GM13976 (cell line): ENCODE measurements around the gene DPH2.

Source experiments
- DNase-seq: peaks from one replicate; pipeline ENCODE4 v3.0.0; 2012; ENCODE audit warnings: low spot score
- in situ Hi-C: fragments of 300-500 bp; cut with MboI; formaldehyde crosslinking; loops from one replicate; pipeline ENCODE4 v1.12.0; 2022; ENCODE audit warnings: low sequenced_read_pairs, mixed read lengths, inconsistent platforms; ENCODE audit not compliant: unreplicated experiment
- TF ChIP-seq, protein P1 (sequence below): IDR thresholded peaks from 2 replicates; pipeline ENCODE4 v1.5.1; 2012; ENCODE audit warnings: borderline replicate concordance, mild to moderate bottlenecking; ENCODE audit not compliant: insufficient read depth; ENCODE audit errors: extremely low read depth, missing control alignments, control extremely low read depth

The DPH2 gene

DNA sequence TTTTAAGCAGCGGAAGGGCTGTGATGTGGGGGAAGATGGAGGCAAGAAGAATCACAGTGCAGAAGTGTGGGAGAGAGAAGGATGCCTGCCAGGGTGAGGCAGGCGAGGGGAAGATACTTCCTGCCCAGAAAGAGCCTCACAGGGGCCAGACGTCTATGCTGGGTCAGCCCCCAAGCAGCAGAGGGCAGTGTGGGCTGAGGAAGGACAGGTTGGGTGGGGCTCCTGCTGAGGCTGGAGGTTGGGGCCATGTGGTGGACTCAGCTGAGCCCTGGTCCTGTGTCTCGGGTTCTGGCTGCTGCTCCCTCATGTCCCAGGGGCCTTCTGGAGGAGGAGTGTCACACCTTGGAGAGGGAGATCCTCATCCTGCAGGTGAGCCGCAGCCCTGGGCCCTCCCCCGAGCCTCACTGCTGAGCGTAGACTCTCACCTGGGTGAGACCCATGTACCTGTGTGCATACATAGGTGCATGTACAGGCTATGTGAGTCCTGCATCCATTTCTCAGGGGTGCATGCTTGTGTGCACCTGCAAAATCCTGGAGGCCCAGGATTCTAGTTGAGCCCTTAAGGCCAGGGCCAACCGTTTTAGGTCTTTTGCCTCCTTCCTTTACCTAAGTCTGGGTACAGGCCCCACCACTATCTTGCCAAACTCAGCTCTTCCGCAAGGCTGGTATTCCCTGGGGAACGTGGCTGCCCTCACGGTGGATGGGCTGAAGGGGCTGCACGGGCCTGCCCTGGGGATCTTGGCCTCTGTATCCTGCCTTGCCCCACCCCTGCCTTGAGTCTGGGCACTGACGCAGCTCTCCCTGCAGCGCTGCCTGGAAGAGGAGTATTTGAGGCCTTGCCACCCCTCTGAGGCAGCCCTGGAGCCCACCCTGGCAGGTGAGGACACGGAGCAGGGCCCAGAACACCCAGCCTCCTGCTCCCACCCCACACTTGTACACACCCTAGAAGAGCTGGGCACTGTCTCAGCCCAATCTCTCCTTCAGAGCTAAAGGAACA, 25.3 kb downstream of the DPH2 start:
- in situ Hi-C loops = no loop called here
- DNase-seq = peak; percentile 71

DNA sequence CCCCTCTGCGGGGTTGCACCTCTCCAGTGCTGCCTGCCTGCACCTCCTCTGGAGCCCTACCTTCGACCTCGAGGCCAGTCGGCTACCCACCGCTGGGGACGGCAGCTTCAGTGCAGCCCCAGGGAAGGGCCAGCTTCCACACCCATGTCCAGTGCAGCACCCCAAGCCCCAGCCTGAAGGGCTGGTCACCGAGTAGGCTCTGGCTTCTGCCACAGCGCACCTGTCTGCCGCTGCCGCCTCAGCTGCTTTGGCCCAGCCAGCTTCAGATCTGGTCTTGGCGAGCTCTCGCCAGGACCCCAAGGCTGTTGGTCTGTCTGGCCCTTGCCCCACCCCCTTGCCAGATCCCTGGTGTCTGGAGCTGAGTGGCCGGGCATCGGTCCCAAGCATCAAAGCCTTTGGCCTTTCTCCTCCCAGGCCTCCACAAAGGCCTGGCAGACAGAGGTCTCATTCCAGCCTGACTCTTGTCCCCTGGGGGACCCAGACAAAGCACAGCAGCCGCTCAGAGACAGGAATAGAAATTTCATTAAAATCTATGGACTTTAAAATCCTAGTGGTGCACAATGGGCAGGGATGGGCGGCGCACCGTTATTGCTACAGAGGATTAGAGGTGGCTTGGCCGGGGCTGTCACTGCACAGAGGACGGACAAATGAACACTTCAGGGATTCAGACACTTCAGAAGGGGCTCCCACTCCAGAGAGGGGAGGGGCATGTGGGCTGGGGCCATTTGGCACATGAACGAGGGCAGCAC, 26.3 kb downstream of the DPH2 start:
- in situ Hi-C loops = no loop called here
- no peak for DNase-seq
- TF ChIP-seq, protein P1, sequence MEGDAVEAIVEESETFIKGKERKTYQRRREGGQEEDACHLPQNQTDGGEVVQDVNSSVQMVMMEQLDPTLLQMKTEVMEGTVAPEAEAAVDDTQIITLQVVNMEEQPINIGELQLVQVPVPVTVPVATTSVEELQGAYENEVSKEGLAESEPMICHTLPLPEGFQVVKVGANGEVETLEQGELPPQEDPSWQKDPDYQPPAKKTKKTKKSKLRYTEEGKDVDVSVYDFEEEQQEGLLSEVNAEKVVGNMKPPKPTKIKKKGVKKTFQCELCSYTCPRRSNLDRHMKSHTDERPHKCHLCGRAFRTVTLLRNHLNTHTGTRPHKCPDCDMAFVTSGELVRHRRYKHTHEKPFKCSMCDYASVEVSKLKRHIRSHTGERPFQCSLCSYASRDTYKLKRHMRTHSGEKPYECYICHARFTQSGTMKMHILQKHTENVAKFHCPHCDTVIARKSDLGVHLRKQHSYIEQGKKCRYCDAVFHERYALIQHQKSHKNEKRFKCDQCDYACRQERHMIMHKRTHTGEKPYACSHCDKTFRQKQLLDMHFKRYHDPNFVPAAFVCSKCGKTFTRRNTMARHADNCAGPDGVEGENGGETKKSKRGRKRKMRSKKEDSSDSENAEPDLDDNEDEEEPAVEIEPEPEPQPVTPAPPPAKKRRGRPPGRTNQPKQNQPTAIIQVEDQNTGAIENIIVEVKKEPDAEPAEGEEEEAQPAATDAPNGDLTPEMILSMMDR = no peak

More for the DNA sequence above, 25.3 kb downstream of the DPH2 start:
- TF ChIP-seq, protein P1 = peak; percentile 26

DNA sequence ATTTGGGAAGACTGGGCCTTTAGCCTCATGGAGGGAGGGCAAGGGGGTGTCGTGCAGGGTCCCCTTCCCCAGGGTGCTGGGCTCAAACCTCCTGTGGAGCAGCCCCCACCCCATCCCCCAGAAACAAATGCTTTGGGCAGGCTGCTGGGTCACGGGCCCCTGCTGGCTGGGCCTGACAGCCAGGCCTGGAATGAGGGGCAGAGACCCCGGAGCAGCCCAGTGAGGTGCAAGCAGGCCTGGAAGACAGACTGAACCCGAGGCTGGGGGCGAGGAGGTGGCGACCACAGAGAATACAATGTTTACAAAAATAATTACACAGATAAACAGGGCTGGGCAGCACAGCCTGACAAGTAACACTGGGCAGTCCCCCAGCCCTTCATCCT, 26.9 kb downstream of the DPH2 start:
- in situ Hi-C loops = no loop called here
- DNase-seq = no peak
- TF ChIP-seq, protein P1 = no peak

DNA sequence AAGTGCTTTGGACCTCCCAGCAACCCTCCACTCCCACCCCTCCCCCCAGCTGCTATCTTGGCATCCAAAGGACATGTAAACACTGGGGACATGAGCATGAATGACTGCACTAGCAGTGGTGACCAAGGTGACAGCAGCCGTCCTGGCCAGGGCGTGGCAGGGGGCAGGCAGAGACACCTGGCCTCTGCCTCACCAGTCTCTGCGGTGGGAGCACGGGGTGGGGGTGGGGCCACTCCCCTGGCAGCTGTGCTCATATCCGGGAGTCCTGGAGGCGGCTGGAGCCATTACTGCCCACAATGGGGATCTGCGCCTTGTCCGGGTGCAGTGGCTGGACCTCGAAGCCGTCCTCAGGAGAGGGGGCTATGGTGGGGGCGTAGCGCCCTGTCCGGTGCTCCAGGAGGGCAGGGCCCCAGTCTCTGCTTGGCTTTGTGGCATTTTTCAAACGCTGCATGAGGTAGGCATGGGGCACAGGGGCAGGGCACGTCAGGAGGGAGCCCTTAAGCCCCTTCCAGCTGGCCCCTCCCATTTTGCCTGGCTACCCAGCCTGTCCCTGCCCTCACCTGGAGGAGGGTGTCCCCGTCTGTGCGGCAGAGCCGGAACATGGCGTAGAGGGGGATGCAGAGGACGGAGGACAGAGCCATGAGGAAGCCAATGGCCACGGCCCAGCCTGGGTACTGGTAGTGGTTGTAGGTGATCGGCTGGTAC, 27.6 kb downstream of the DPH2 start:
- TF ChIP-seq, protein P1 = no peak
- no peak for DNase-seq
- in situ Hi-C loops = no loop called here

DNA sequence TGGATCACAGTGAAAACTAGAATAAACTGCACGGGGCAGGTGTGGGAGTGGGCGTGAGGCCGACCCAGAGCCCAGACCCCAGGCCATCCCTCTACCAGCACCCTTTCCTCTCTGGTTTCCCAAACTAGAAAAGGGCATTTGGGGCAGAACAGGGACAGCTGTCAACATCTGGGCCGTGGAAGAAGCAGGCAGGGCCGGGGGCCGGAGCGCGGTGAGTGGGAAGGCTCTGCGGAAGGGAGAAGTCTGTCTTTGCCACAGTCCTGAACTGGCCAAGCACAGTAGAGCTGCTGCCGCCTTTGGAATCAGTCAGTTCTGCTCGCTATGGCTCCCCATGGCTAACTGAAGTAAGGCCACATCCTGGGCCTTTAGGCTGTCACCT, 28.2 kb downstream of the DPH2 start:
- no peak for DNase-seq
- TF ChIP-seq, protein P1 = no peak
- in situ Hi-C loops = no loop called here

DNA sequence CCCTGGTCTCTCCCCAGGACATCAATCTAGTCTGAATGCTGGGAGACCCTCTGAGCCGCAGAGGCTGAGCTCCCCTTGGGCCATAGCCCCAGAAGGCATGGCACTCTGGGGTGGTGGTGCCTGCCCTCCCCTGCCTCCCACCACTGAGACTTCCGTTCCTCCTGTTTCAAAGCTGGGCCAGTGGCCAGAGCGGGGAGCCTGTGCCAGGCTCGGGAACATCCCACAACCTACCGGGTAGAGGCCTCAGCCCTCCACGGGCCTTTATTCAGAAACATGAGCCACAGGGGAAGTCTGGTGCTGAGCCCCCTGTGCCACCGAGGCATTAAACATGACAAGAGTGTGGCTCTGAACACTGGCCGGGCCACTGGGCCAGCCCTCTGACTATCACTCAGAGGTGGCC, 29.6 kb downstream of the DPH2 start:
- TF ChIP-seq, protein P1 = no peak
- in situ Hi-C loops = no loop called here

More for the DNA sequence above, 29.6 kb downstream of the DPH2 start:
- no peak for DNase-seq
